Stomach smooth muscle (tissue), 2 donors: Measurements from ENCODE around the gene MBLAC1.

Source experiments
- H3K27ac ChIP-seq: one replicate; pipeline ENCODE4 v1.7.0; 2013; ENCODE audit warnings: mild to moderate bottlenecking, low read length, inconsistent platforms
- H3K27me3 ChIP-seq, 2 donors: one replicate each; pipeline ENCODE4 v1.7.0; 2013; ENCODE audit warnings: low read length in 2 of 2; ENCODE audit not compliant: insufficient read depth in 2 of 2, control insufficient read depth in 1 of 2
- H3K36me3 ChIP-seq, 2 donors: one replicate each; pipeline ENCODE4 v1.7.0; 2013; ENCODE audit warnings: low read length in 2 of 2; ENCODE audit not compliant: control insufficient read depth in 2 of 2, insufficient read depth in 2 of 2
- H3K4me1 ChIP-seq: one replicate; pipeline ENCODE4 v1.7.0; 2013; ENCODE audit warnings: low read length; ENCODE audit not compliant: control insufficient read depth, insufficient read depth
- H3K4me3 ChIP-seq, 2 donors: one replicate each; pipeline ENCODE4 v1.7.0; 2013; ENCODE audit warnings: low read length in 2 of 2
- H3K9ac ChIP-seq, 2 donors: one replicate each; pipeline ENCODE4 v1.7.0; 2013; ENCODE audit warnings: low read length in 2 of 2, mild to moderate bottlenecking in 1 of 2
- H3K9me3 ChIP-seq, 2 donors: one replicate each; pipeline ENCODE4 v1.7.0; 2013; ENCODE audit warnings: low read length in 2 of 2; ENCODE audit not compliant: control insufficient read depth in 2 of 2
- donor health status: healthy.
- donor health status: Pancreatic carcinoma.

The MBLAC1 gene

GRCh38 chr7:100175296-100175935, 48.6 kb downstream of the MBLAC1 start:
- Histone ChIP-seq H3K27me3 (peaks cover 4 to 16% of the 10 kb centered on the region in 2 donors), H3K9ac (no peak overlapping the region), H3K27ac (no peak overlapping the region), H3K36me3 (no peaks in the 10 kb centered on the region), H3K9me3 (no peaks in the 10 kb centered on the region), H3K4me3 (no peak overlapping the region), H3K4me1 (peaks cover 17% of the 10 kb centered on the region)

DNA sequence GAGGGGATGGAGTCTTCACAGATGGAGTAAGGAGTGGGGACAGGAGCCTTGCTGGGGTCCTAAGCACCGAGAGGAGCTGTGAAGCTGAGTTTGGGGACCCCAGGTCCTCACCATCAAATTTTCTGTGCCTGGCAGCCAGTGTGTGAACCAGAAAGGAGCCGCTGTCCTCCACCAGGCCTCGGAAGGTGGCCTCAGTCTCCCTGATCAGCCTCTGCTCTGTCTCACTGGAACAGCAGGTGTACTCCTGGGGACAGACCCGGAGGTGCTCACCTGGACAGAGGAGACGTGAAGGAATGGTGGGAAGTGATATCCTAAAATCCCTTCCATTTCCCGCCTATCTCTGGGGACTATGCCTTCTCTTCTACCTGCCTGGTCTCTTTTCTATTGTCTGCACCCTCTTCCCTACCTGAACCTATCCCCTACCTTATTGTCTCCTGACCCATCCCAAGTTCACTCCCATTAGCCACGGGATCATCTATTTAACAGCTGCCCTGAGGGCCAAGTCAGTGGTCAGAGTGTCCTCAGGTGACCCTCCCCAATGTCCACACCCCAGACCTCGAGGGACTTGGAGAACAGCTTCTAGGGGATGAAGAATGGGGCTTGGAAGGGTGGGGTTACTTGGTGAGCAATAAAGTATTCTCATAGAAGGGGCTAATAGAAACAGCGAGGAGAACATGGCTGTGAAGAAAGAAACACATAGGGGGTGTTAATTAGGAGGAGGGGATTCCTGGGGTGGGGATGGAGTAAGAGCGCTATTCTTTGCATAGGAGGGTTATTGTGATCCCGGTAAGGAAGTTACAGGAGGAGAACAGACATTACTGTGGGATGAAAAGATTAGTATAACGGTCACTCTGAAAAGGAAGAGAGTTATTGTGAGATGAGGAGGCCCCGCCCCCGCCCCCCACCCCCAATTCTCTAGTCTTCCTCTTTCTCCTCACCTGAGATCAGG, 49.6 kb downstream of the MBLAC1 start:
- peak overlapping the region in 1 of 2 donors; percentile 33 for H3K9ac ChIP-seq
- H3K4me1 ChIP-seq, result peaks cover 12% of the 10 kb centered on the region
- no peaks in the 10 kb centered on the region for H3K9me3 ChIP-seq
- H3K27ac ChIP-seq, result no peak overlapping the region
- peaks cover 2 to 8% of the 10 kb centered on the region in 2 donors for H3K27me3 ChIP-seq
- peak overlapping the region; percentile 63 to 73 for H3K4me3 ChIP-seq
- no peaks in the 10 kb centered on the region for H3K36me3 ChIP-seq

DNA sequence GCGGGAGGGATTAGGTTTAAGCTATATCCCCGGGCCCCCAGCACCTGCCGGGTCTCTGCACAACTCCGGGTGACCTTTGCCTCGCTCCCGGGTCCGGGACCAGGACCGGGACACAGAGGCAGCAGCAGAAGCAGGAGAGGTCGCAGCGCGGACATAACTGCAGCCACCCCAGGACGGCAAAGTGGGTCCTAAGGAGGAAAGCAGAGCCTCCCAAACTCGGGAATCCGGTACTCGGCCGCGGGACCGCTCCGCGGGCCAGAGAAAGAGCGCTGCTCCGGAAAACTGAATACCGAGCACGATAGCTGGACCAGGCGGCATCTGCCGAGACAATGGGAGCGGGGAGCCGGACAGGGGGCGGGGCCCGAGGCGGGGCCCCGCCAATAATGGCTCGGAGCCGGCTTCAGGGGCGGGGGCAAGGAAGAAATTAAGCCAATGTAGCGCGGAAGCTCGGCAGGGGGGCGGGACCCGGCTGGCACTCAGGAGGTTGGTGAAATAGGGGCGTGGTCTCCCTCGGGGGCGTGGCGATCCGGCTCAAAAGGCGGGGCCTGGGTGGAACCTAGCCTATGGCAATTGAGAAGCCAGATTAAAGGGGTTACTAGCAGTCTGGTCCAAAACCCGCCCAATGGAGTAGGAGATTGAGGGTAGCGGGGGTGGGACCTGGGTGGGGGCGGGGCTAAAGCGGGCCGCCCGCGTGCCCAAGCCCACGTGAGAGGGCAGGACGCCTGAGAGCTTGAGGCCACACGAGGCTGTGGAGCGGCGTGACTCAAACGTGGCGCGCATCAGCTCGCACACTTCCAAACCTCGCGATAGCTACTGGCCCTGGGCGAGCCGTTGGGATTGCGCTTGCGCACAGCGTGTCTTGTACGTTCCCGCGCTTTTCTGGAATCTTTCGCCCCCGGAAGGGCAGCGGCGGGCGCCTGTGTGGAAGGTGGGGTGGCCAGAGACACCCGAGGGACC, 50.6 kb downstream of the MBLAC1 start, which contains the start of the genes GPC2 and STAG3:
GPC2 (minus strand) TSS at position 337 of the 957 bp plus-strand sequence; CDS start at position 155, 182 bp downstream.
STAG3 (plus strand) TSS at position 874 of the 957 bp plus-strand sequence. CDS start 2,639 bp downstream, outside the sequence.
- Histone ChIP-seq H3K36me3 (no peaks in the 10 kb centered on the region), H3K27ac (no peak within 1 kb of the TSS), H3K9me3 (no peaks in the 10 kb centered on the region), H3K4me1 (peaks cover 8% of the 10 kb centered on the region), H3K9ac (peak within 1 kb of the TSS; percentile 33 to 42), H3K27me3 (no peaks in the 10 kb centered on the region), H3K4me3 (peak within 1 kb of the TSS; percentile 63 to 73)
